Measurements from ENCODE around the gene TMEM135.

GRCh38 chr11:87255589-87255988 lies 217.9 kb downstream of the TMEM135 start:
- TF ChIP-seq, protein P1, sequence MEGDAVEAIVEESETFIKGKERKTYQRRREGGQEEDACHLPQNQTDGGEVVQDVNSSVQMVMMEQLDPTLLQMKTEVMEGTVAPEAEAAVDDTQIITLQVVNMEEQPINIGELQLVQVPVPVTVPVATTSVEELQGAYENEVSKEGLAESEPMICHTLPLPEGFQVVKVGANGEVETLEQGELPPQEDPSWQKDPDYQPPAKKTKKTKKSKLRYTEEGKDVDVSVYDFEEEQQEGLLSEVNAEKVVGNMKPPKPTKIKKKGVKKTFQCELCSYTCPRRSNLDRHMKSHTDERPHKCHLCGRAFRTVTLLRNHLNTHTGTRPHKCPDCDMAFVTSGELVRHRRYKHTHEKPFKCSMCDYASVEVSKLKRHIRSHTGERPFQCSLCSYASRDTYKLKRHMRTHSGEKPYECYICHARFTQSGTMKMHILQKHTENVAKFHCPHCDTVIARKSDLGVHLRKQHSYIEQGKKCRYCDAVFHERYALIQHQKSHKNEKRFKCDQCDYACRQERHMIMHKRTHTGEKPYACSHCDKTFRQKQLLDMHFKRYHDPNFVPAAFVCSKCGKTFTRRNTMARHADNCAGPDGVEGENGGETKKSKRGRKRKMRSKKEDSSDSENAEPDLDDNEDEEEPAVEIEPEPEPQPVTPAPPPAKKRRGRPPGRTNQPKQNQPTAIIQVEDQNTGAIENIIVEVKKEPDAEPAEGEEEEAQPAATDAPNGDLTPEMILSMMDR (IDR thresholded peaks at IDR 0.05; ENCODE audit: insufficient read depth, low read length, poor library complexity, severe bottlenecking): no peak
- TF ChIP-seq EZH2phosphoT487 (conservative IDR thresholded peaks at IDR 0.05; ENCODE audit: low read length): no peak
